Thyroid gland (tissue), 4 donors: ENCODE data around the gene TSPAN6. TPM values are rescaled to one million over a fixed set of nuclear protein-coding genes. Genes with fewer than 3 reads are reported as not detected.

Source experiments
- DNase-seq, 2 donors: peaks; one replicate each; pipeline ENCODE4 v3.0.0-alpha.2; 2019
- H3K27ac ChIP-seq, 3 donors: fragments of 200-600 bp; sonication (generic); 1 replicate in 2 of 3; 2 replicates in 1 of 3; pipeline ENCODE4 v1.5.1; 2016 to 2019; ENCODE audit warnings: mild to moderate bottlenecking in 1 of 3, moderate library complexity in 1 of 3
- H3K27me3 ChIP-seq: fragments of 200-600 bp; sonication (generic); one replicate; pipeline ENCODE4 v1.5.1; 2019
- H3K36me3 ChIP-seq, 2 donors: fragments of 200-600 bp; sonication (generic); one replicate each; pipeline ENCODE4 v1.5.1; 2016 to 2019
- H3K4me1 ChIP-seq, 2 donors: fragments of 200-600 bp; sonication (generic); one replicate each; pipeline ENCODE4 v1.5.1; 2017 to 2019
- H3K4me3 ChIP-seq, 3 donors: fragments of 200-600 bp; sonication (generic); replicated peaks in 1 of 3; 1 replicate in 2 of 3; 2 replicates in 1 of 3; pipeline ENCODE4 v1.5.1; 2016; ENCODE audit warnings: mild to moderate bottlenecking in 1 of 3
- H3K9me3 ChIP-seq: fragments of 200-600 bp; sonication (generic); one replicate; pipeline ENCODE4 v1.5.1; 2017
- POLR2A ChIP-seq, 2 donors: fragments of 450-650 bp; IDR thresholded peaks; one replicate each; pipeline ENCODE4 v1.6.1; 2017; ENCODE audit warnings: antibody characterized with exemption in 2 of 2, mild to moderate bottlenecking in 2 of 2, moderate library complexity in 1 of 2
- WGBS, 2 donors: methylation state at CpG; one replicate each; pipeline ENCODE4 v1.1.5; 2017; 5-methylcytosine and 5-hydroxymethylcytosine counted together
- intact Hi-C: fragments of 100-400 bp; cut with DNase I; formaldehyde crosslinking; loops from one replicate; pipeline ENCODE4 v1.15.1; 2023
- total RNA-seq, 4 donors: library from RNA; depleted of rRNA; stranded (reverse); fragments of >200 nt; gene quantifications; one replicate each; pipeline ENCODE4 v1.2.3, GENCODE V29; 2016
- TF ChIP-seq, protein P1 (sequence below), 6 experiments: fragments of 200-600 bp in 3 of 6; fragments of 450-650 bp in 3 of 6; sonication (generic) in 3 of 6; IDR thresholded peaks; one replicate each; pipeline ENCODE4 v1.5.1; 2016 to 2019; ENCODE audit warnings: antibody characterized with exemption in 6 of 6, mild to moderate bottlenecking in 2 of 6, inconsistent platforms in 1 of 6, moderate library complexity in 1 of 6

Gene TSPAN6
- total RNA-seq, 4 donors from 2014 or later: 33.5 to 45.9 (median 35.2) TPM

DNA sequence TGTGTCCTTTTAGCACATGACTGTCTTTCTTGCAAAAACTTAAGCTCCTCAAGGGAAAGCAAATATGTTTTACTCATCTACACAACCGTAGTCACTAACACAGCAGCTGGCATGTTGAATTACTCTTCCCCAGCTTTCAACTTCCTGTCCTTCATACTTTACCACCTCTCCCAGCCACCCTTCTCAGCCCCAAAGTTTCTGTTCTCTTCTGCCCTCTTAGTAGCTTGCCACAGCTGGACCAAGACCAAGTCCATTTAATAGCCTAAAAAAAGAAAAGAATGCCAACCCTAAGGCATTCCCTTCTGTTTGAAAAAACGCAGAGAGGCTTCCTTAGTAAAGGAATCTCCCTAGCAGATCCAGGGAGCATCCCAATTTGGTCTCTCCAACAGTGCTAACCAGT, 44.1 kb upstream of the TSPAN6 start:
- no peak overlapping the region for H3K27ac ChIP-seq
- intact Hi-C loops: no loop called here
- WGBS, 2 donors: 55 to 86% methylated on average over 2 of the region's 2 CpGs
- TF ChIP-seq POLR2A (IDR thresholded peaks at IDR 0.05): no peak
- TF ChIP-seq, protein P1, sequence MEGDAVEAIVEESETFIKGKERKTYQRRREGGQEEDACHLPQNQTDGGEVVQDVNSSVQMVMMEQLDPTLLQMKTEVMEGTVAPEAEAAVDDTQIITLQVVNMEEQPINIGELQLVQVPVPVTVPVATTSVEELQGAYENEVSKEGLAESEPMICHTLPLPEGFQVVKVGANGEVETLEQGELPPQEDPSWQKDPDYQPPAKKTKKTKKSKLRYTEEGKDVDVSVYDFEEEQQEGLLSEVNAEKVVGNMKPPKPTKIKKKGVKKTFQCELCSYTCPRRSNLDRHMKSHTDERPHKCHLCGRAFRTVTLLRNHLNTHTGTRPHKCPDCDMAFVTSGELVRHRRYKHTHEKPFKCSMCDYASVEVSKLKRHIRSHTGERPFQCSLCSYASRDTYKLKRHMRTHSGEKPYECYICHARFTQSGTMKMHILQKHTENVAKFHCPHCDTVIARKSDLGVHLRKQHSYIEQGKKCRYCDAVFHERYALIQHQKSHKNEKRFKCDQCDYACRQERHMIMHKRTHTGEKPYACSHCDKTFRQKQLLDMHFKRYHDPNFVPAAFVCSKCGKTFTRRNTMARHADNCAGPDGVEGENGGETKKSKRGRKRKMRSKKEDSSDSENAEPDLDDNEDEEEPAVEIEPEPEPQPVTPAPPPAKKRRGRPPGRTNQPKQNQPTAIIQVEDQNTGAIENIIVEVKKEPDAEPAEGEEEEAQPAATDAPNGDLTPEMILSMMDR (IDR thresholded peaks at IDR 0.05): no peak
- no peak overlapping the region for H3K4me3 ChIP-seq
- no peaks in the 10 kb centered on the region for H3K4me1 ChIP-seq
- H3K36me3 ChIP-seq: no peaks in the 10 kb centered on the region
- no peaks in the 10 kb centered on the region for H3K27me3 ChIP-seq
- H3K9me3 ChIP-seq: no peaks in the 10 kb centered on the region
- no peak for DNase-seq

DNA sequence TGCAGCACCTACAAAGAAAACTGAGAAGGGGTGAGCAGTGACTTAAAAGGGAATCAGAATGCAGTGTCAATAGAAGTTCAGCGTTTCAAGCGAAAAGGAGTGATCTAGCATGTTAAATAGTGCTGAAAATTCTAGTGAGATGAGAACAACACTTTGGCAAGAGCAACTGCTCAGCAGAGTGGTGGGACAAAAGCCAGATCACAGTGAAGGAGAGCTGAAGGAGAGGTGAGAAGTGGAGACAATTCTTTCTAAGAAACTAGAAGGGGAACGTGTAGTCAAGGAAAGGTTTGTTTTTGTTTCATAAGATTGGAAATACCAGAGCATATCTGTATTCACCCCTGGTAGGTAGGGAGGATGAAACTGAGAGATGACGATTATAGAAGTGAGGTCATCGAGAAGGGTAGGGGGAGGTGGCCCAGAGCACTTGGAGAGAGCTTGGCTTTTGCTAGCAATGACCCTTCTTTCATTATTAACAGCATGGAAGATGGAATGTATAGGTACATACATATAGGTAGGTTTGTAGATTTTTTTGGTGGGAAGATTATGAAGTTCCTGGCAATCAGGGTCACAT, 41.1 kb upstream of the TSPAN6 start:
- intact Hi-C loops: no loop called here
- Histone ChIP-seq H3K4me1 (no peaks in the 10 kb centered on the region), H3K4me3 (no peak overlapping the region), H3K9me3 (no peaks in the 10 kb centered on the region), H3K27ac (no peak overlapping the region), H3K27me3 (no peaks in the 10 kb centered on the region), H3K36me3 (no peaks in the 10 kb centered on the region)
- TF ChIP-seq POLR2A (IDR thresholded peaks at IDR 0.05): no peak
- TF ChIP-seq, protein P1 (IDR thresholded peaks at IDR 0.05): no peak
- peak; percentile 11 for DNase-seq
- WGBS, 2 donors: 52 to 54% methylated on average over 5 of the region's 5 CpGs

DNA sequence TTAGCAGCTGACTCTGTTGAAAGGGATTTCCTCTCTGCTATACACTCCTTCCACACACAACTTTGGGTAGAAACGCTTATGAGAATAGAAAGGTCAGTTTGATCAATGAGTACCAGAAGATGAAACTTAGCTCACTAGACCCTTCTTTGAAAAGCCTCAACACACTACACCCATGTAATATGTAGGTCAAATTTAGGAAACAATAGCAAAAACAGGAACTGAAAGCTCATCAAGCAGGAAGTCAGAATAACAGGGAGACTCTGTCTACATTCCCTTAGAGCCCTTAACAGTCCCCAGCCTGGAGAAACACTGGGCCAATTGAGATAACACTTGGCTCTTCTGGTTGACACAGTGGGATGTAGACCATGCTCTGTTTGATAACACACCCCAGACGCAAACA, 38.1 kb upstream of the TSPAN6 start:
- H3K27ac ChIP-seq: no peak overlapping the region

DNA sequence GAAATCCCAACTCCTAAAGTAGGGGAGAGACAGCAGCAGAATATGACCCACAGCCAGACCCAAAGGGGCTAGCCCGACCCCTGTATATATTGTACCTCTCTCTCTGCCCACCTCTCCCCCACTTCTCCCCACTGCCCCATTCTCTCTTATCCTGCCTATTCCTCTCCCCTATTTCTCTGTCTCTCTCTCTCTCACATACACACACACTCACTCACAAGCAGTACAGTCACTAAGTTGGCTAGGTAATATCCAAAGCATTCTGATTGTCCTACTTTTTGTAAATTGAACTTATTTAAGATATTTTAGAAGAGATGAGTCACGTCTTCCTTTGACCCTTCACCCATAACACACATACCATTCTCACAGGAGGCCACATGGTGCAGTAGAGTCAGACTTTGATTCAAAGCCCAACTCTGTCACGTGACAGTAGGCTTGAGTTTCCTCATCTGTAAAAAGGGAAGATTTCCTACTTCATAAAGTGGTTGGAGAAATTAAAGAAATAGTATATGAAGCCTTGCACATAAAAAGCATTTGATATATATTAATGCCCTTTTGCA, 36.9 kb upstream of the TSPAN6 start:
- whole genome bisulfite sequencing, 2 donors: 86% methylated on average over 3 of the region's 3 CpGs
- no peak for DNase-seq
- TF ChIP-seq POLR2A (IDR thresholded peaks at IDR 0.05): no peak
- TF ChIP-seq, protein P1 (IDR thresholded peaks at IDR 0.05): no peak
- no peaks in the 10 kb centered on the region for H3K4me1 ChIP-seq
- intact Hi-C loops: no loop called here
- H3K9me3 ChIP-seq: no peaks in the 10 kb centered on the region
- no peak overlapping the region for H3K27ac ChIP-seq
- H3K36me3 ChIP-seq: no peaks in the 10 kb centered on the region
- H3K4me3 ChIP-seq: no peak overlapping the region
- H3K27me3 ChIP-seq: no peaks in the 10 kb centered on the region

More for the DNA sequence above, 38.1 kb upstream of the TSPAN6 start:
- intact Hi-C loops: no loop called here
- 66 to 80% methylated on average over 2 of the region's 2 CpGs for WGBS, 2 donors
- TF ChIP-seq, protein P1 (IDR thresholded peaks at IDR 0.05): no peak
- TF ChIP-seq POLR2A (IDR thresholded peaks at IDR 0.05): no peak
- no peaks in the 10 kb centered on the region for H3K4me1 ChIP-seq
- H3K27me3 ChIP-seq: no peaks in the 10 kb centered on the region
- H3K36me3 ChIP-seq: no peaks in the 10 kb centered on the region
- DNase-seq: no peak
- no peak overlapping the region for H3K4me3 ChIP-seq
- H3K9me3 ChIP-seq: no peaks in the 10 kb centered on the region

DNA sequence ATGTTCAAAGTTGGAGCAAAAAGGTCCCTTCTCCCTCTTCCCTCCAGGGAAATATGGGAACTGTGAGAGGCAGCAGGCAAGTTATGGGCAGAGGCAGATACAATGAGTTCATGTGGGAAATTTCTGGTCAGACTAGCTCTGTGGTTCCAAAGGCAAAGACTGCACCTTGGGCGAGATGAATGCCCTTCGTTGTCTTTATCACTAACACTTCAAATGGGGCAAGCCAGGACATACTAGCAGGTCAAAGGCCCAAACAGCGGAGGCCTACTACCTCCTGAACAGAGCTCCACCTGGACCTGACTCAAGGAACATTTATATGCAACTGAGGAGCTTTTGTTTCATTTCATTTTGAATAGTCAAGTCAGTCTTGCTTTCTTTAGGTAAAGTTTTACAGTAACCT, 36.4 kb upstream of the TSPAN6 start:
- DNase-seq: no peak
- Histone ChIP-seq H3K9me3 (no peaks in the 10 kb centered on the region), H3K27ac (no peak overlapping the region), H3K4me3 (no peak overlapping the region), H3K4me1 (no peaks in the 10 kb centered on the region), H3K36me3 (no peaks in the 10 kb centered on the region), H3K27me3 (no peaks in the 10 kb centered on the region)
- TF ChIP-seq, protein P1 (IDR thresholded peaks at IDR 0.05): no peak
- TF ChIP-seq POLR2A (IDR thresholded peaks at IDR 0.05): no peak
- WGBS, 2 donors: 80 to 90% methylated on average over 1 to 3 of the region's 3 CpGs
- intact Hi-C loops: no loop called here
